ENCODE results near the gene ASPRV1. TPM values are rescaled to one million over a fixed set of nuclear protein-coding genes. Genes with fewer than 3 reads are reported as not detected.

The ASPRV1 gene
- total RNA-seq, 2 experiments from 2014 or later: 0.81 to 0.96 TPM

DNA sequence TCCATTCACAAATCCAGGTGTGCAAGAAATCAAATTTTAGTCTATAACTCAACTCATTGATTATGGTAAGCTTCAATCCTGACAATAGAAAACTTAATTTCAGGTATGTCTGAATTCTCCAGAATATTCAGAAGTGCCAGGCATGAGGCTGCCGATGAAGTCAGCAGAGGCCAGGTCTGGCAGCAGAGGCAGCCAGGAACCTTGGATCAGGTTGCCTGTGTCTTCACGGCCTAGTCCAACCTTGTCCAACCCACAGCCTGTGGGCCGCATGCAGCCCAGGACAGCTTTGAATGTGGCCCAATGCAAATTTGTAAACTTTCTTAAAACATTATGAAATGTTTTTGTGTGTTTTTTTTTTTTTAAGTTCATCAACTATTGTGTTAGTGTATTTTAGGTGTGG, 46.9 kb upstream of the ASPRV1 start:
- POLR2A ChIA-PET: no interaction called here
- H3K27me3 Mint-ChIP-seq: no peaks in the 10 kb centered on the region

DNA sequence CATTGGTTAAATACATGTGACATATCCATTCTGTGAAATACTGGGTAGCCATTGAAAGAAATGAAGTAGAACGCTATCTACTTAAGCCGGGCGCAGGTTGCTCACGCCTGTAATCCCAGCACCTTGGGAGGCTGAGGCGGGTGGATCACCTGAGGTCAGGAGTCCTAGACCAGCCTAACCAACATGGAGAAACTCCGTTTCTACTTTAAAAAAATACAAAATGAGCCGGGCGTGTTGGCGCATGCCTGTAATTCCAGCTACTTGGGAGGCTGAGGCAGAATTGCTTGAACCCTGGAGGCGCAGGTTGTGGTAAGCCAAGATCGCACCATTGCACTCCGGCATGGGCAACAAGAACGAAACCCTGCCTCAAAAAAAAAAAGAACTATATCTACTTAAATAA, 45.7 kb upstream of the ASPRV1 start:
- POLR2A ChIA-PET: no interaction called here
- no peak overlapping the region for H3K4me3 Mint-ChIP-seq
- DNase-seq (no peak), ATAC-seq (ENCODE audit: poor library complexity) (no peak)
- H3K4me1 Mint-ChIP-seq (ENCODE audit: low read depth): peaks cover 8% of the 10 kb centered on the region
- no peak overlapping the region for H3K27ac Mint-ChIP-seq
- intact Hi-C loops (cut with DNase I, micrococcal nuclease): no loop called here
- Histone ChIP-seq H3K4me1 (ENCODE audit: insufficient read depth, low read length) (peaks cover 5% of the 10 kb centered on the region), H3K36me3 (ENCODE audit: insufficient read depth, low read length) (no peaks in the 10 kb centered on the region), H3K4me3 (ENCODE audit: low read length) (no peak overlapping the region), H3K9me3 (ENCODE audit: control insufficient read depth in 1 of 2, insufficient read depth in 1 of 2, low read length in 2 of 2) (no peaks in the 10 kb centered on the region), H3K27ac (ENCODE audit: low read depth in 1 of 2, low read length in 2 of 2) (no peak overlapping the region), H3K27me3 (ENCODE audit: control insufficient read depth in 1 of 2, insufficient read depth in 2 of 2, low read length in 2 of 2) (no peaks in the 10 kb centered on the region)
- TF ChIP-seq, protein P1, sequence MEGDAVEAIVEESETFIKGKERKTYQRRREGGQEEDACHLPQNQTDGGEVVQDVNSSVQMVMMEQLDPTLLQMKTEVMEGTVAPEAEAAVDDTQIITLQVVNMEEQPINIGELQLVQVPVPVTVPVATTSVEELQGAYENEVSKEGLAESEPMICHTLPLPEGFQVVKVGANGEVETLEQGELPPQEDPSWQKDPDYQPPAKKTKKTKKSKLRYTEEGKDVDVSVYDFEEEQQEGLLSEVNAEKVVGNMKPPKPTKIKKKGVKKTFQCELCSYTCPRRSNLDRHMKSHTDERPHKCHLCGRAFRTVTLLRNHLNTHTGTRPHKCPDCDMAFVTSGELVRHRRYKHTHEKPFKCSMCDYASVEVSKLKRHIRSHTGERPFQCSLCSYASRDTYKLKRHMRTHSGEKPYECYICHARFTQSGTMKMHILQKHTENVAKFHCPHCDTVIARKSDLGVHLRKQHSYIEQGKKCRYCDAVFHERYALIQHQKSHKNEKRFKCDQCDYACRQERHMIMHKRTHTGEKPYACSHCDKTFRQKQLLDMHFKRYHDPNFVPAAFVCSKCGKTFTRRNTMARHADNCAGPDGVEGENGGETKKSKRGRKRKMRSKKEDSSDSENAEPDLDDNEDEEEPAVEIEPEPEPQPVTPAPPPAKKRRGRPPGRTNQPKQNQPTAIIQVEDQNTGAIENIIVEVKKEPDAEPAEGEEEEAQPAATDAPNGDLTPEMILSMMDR (IDR thresholded peaks at IDR 0.05): no peak
- no peaks in the 10 kb centered on the region for H3K9me3 Mint-ChIP-seq
- peaks cover 18% of the 10 kb centered on the region for H3K36me3 Mint-ChIP-seq (ENCODE audit: low read depth)
- H3K27me3 Mint-ChIP-seq: no peaks in the 10 kb centered on the region
- CTCF ChIA-PET: interaction anchor here (0.6 kb wide), 1 partner anchor 64 kb away, joined by 3 read pairs; no protein-coding TSS in a partner anchor

More for the DNA sequence above, 46.9 kb upstream of the ASPRV1 start:
- no peak for ATAC-seq (ENCODE audit: poor library complexity)
- Mint-ChIP-seq H3K27ac (no peak overlapping the region), H3K4me1 (ENCODE audit: low read depth) (no peaks in the 10 kb centered on the region), H3K9me3 (no peaks in the 10 kb centered on the region), H3K4me3 (no peak overlapping the region), H3K36me3 (ENCODE audit: low read depth) (peaks cover 24% of the 10 kb centered on the region)
- Histone ChIP-seq H3K27me3 (ENCODE audit: control insufficient read depth in 1 of 2, insufficient read depth in 2 of 2, low read length in 2 of 2) (no peaks in the 10 kb centered on the region), H3K4me3 (ENCODE audit: low read length) (no peak overlapping the region), H3K27ac (ENCODE audit: low read depth in 1 of 2, low read length in 2 of 2) (no peak overlapping the region), H3K9me3 (ENCODE audit: control insufficient read depth in 1 of 2, insufficient read depth in 1 of 2, low read length in 2 of 2) (no peaks in the 10 kb centered on the region), H3K4me1 (ENCODE audit: insufficient read depth, low read length) (no peaks in the 10 kb centered on the region), H3K36me3 (ENCODE audit: insufficient read depth, low read length) (no peaks in the 10 kb centered on the region)
- intact Hi-C loops (cut with DNase I, micrococcal nuclease): no loop called here
- TF ChIP-seq, protein P1 (IDR thresholded peaks at IDR 0.05): no peak
- no peak for DNase-seq
- CTCF ChIA-PET: no interaction called here

DNA sequence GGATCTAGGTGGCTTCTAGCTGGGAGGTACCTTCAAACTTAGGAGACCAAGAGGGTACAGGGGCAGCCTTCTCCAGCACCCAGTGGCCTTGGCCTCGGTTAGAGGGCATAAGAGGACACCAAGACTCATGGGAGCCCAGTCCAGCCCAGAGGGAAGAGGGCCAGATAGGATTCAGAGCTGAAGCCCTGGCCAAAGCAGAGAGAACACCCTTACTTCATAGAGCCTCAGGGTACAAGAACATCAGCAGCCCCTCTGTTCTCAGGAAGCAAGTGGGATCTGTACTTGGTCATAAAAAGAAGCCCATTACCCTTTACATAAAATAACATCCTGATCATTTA, 45.0 kb upstream of the ASPRV1 start:
- TF ChIP-seq, protein P1 (IDR thresholded peaks at IDR 0.05): no peak
- ATAC-seq (ENCODE audit: poor library complexity) (no peak), DNase-seq (no peak)
- peaks cover 8% of the 10 kb centered on the region for H3K4me1 ChIP-seq (ENCODE audit: insufficient read depth, low read length)
- Mint-ChIP-seq H3K9me3 (no peaks in the 10 kb centered on the region), H3K4me1 (ENCODE audit: low read depth) (peaks cover 12% of the 10 kb centered on the region), H3K4me3 (no peak overlapping the region), H3K36me3 (ENCODE audit: low read depth) (peaks cover 14% of the 10 kb centered on the region), H3K27ac (no peak overlapping the region), H3K27me3 (no peaks in the 10 kb centered on the region)
- H3K27me3 ChIP-seq (ENCODE audit: control insufficient read depth in 1 of 2, insufficient read depth in 2 of 2, low read length in 2 of 2): no peaks in the 10 kb centered on the region
- H3K9me3 ChIP-seq (ENCODE audit: control insufficient read depth in 1 of 2, insufficient read depth in 1 of 2, low read length in 2 of 2): no peaks in the 10 kb centered on the region
- H3K4me3 ChIP-seq (ENCODE audit: low read length): no peak overlapping the region
- intact Hi-C loops (cut with DNase I, micrococcal nuclease): no loop called here
- H3K36me3 ChIP-seq (ENCODE audit: insufficient read depth, low read length): no peaks in the 10 kb centered on the region
- POLR2A ChIA-PET: no interaction called here
- H3K27ac ChIP-seq (ENCODE audit: low read depth in 1 of 2, low read length in 2 of 2): no peak overlapping the region
- CTCF ChIA-PET: no interaction called here
